Right cardiac atrium (tissue), 5 donors: ENCODE data around the gene NPAS1. TPM values are rescaled to one million over a fixed set of nuclear protein-coding genes. Genes with fewer than 3 reads are reported as not detected.
A peak's percentile ranks its signal among the peaks of the same experiment; 100 is the strongest.

ENCODE experiments used
- ATAC-seq, 2 donors: fragments of 200-7000 bp; cut with Tn5 transposase; one replicate each; pipeline versions ENCODE4 v1.8.0 to v1.9.1; 2020; ENCODE audit warnings: moderate library complexity in 2 of 2, mild to moderate bottlenecking in 1 of 2
- DNase-seq, 3 donors: peaks; one replicate each; pipeline ENCODE4 v3.0.0-alpha.2; 2020
- H3K27ac ChIP-seq: one replicate; pipeline ENCODE4 v1.5.1; 2013; ENCODE audit warnings: mild to moderate bottlenecking, low read length, control low read depth, moderate library complexity
- H3K27me3 ChIP-seq: one replicate; pipeline ENCODE4 v1.6.1; 2013; ENCODE audit not compliant: control insufficient read depth, insufficient read depth
- H3K4me1 ChIP-seq: one replicate; pipeline ENCODE4 v1.6.1; 2013; ENCODE audit warnings: low read length; ENCODE audit not compliant: control insufficient read depth, insufficient read depth
- H3K4me3 ChIP-seq: one replicate; pipeline ENCODE4 v1.5.1; 2013; ENCODE audit warnings: low read length, control low read depth
- H3K9me3 ChIP-seq: one replicate; pipeline ENCODE4 v1.6.1; 2013; ENCODE audit warnings: low read length; ENCODE audit not compliant: control insufficient read depth
- WGBS: extraction: QIAGEN DNeasy Blood & Tissue Kit; methylation state at CpG from one replicate; pipeline ENCODE4 v1.1.7; 2013; 5-methylcytosine and 5-hydroxymethylcytosine counted together
- intact Hi-C, 4 donors: fragments of 100-400 bp; cut with DNase I; formaldehyde crosslinking; loops; one replicate each; pipeline versions ENCODE4 v1.11.0 to v1.14.0; 2022 to 2023
- polyA plus RNA-seq: library from polyadenylated mRNA; stranded (reverse); fragments of 200-250 nt; gene quantifications from one replicate; pipeline ENCODE4 v1.2.3, GENCODE V29; 2013
- total RNA-seq, 4 donors: library from RNA; stranded (reverse); fragmentation: NEBNext Ultra II Directional; extraction: Animal tissue kit (Norgen Biotek cat#: 25700); gene quantifications; one replicate each; pipeline ENCODE4 v1.2.1, GENCODE V29; 2021
- donor health status: healthy with polysubstance abuse.
- donor health status: DM: no; HTN: yes; CAD: no.
- donor health status: DM: no; HTN: no; CAD: no.
- donor health status: DM: no; HTN: yes; CAD: no; lungs with severe emphysema.
- donor health status: DM: yes; HTN: yes; CAD: no.

NPAS1 gene
- total and polyA plus RNA-seq, 5 donors, result 0.24 to 0.91 (median 0.45) TPM

GRCh38 chr19:46979126-46980105, 40.2 kb upstream of the NPAS1 start:
- no peak for ATAC-seq
- DNase-seq, result no peak
- intact Hi-C loops, result loop anchor here in 2 of 4 donors (10.0 kb wide), 2 partner anchors 55 to 225 kb away; no protein-coding TSS in a partner anchor
- peaks cover 50% of the 10 kb centered on the region for H3K4me1 ChIP-seq
- H3K27me3 ChIP-seq, result no peaks in the 10 kb centered on the region
- peak overlapping the region; percentile 65 for H3K27ac ChIP-seq
- WGBS, result 79% methylated on average over 29 of the region's 29 CpGs
- no peaks in the 10 kb centered on the region for H3K9me3 ChIP-seq
- no peak overlapping the region for H3K4me3 ChIP-seq

GRCh38 chr19:46980761-46981160, 38.9 kb upstream of the NPAS1 start:
- 89% methylated on average over 3 of the region's 3 CpGs for WGBS
- DNase-seq, result no peak
- Histone ChIP-seq H3K4me1 (peaks cover 45% of the 10 kb centered on the region), H3K4me3 (no peak overlapping the region), H3K27me3 (no peaks in the 10 kb centered on the region), H3K9me3 (no peaks in the 10 kb centered on the region), H3K27ac (no peak overlapping the region)
- intact Hi-C loops, result loop anchor here in 2 of 4 donors (10.0 kb wide), 2 partner anchors 56 to 226 kb away; no protein-coding TSS in a partner anchor
- no peak for ATAC-seq

- 55% methylated on average over 8 of the region's 8 CpGs for WGBS
- DNase-seq (no peak), ATAC-seq (no peak)
- no peak overlapping the region for H3K4me3 ChIP-seq
- H3K27me3 ChIP-seq, result no peaks in the 10 kb centered on the region
- intact Hi-C loops, result loop anchor here in 2 of 4 donors (10.0 kb wide), 2 partner anchors 57 to 227 kb away; no protein-coding TSS in a partner anchor
- no peaks in the 10 kb centered on the region for H3K9me3 ChIP-seq
- peak overlapping the region; percentile 54 for H3K27ac ChIP-seq
- peaks cover 48% of the 10 kb centered on the region for H3K4me1 ChIP-seq
Observed at GRCh38 chr19:46981286-46981945, 38.2 kb upstream of the NPAS1 start.

GRCh38 chr19:46983097-46983496, 36.5 kb upstream of the NPAS1 start:
- peaks cover 31% of the 10 kb centered on the region for H3K4me1 ChIP-seq
- ATAC-seq, result no peak
- H3K4me3 ChIP-seq, result no peak overlapping the region
- no peaks in the 10 kb centered on the region for H3K27me3 ChIP-seq
- DNase-seq, result no peak
- no peaks in the 10 kb centered on the region for H3K9me3 ChIP-seq
- no peak overlapping the region for H3K27ac ChIP-seq
- WGBS, result 91% methylated on average over 6 of the region's 6 CpGs
- intact Hi-C loops, result loop anchor here in 2 of 4 donors (10.0 kb wide), 2 partner anchors 58 to 228 kb away; no protein-coding TSS in a partner anchor

- Histone ChIP-seq H3K4me3 (no peak overlapping the region), H3K4me1 (peaks cover 19% of the 10 kb centered on the region), H3K9me3 (no peaks in the 10 kb centered on the region), H3K27me3 (no peaks in the 10 kb centered on the region), H3K27ac (peak overlapping the region; percentile 60)
- intact Hi-C loops, result loop anchor here in 2 of 4 donors (5.0 to 10.0 kb wide), 3 partner anchors 60 to 230 kb away; partner anchors contain the start of gene ARHGAP35 (in 1 of the 2)
- DNase-seq (peak in 1 of 3 donors; percentile 51), ATAC-seq (peak; percentile 25 to 61)
- 60% methylated on average over 20 of the region's 20 CpGs for WGBS
Observed at GRCh38 chr19:46984077-46985010, 35.3 kb upstream of the NPAS1 start.

- intact Hi-C loops, result loop anchor here in 2 of 4 donors (5.0 to 10.0 kb wide), 3 partner anchors 61 to 231 kb away; partner anchors contain the start of gene ARHGAP35 (in 1 of the 2)
- Histone ChIP-seq H3K27me3 (no peaks in the 10 kb centered on the region), H3K4me3 (no peak overlapping the region), H3K9me3 (no peaks in the 10 kb centered on the region), H3K27ac (peak overlapping the region; percentile 14), H3K4me1 (peaks cover 23% of the 10 kb centered on the region)
- ATAC-seq (no peak), DNase-seq (peak in 1 of 3 donors; percentile 7)
- 66% methylated on average over 14 of the region's 14 CpGs for WGBS
Observed at GRCh38 chr19:46985542-46986415, 33.9 kb upstream of the NPAS1 start.

- H3K9me3 ChIP-seq, result no peaks in the 10 kb centered on the region
- 82% methylated on average over 14 of the region's 14 CpGs for WGBS
- intact Hi-C loops, result loop anchor here in 2 of 4 donors (5.0 to 10.0 kb wide), 3 partner anchors 64 to 234 kb away; partner anchors contain the start of gene ARHGAP35 (in 1 of the 2)
- no peak overlapping the region for H3K4me3 ChIP-seq
- no peak for ATAC-seq
- peak in 2 of 3 donors; percentile 44 to 53 for DNase-seq
- no peak overlapping the region for H3K27ac ChIP-seq
- peaks cover 17% of the 10 kb centered on the region for H3K4me1 ChIP-seq
- no peaks in the 10 kb centered on the region for H3K27me3 ChIP-seq
Observed at GRCh38 chr19:46988614-46989230, 30.9 kb upstream of the NPAS1 start.

GRCh38 chr19:46990991-46991676, 28.5 kb upstream of the NPAS1 start:
- DNase-seq (peak; percentile 85 to 93 (median 90)), ATAC-seq (peak; percentile 80 to 83)
- H3K27ac ChIP-seq, result peak overlapping the region; percentile 85
- no peaks in the 10 kb centered on the region for H3K27me3 ChIP-seq
- peaks cover 10% of the 10 kb centered on the region for H3K4me1 ChIP-seq
- intact Hi-C loops, result loop anchor here in 3 of 4 donors (2.0 to 10.0 kb wide), 4 partner anchors 129 to 236 kb away; partner anchors contain the start of gene ARHGAP35 (in 1 of the 3)
- no peak overlapping the region for H3K4me3 ChIP-seq
- WGBS, result 7% methylated on average over 19 of the region's 19 CpGs
- no peaks in the 10 kb centered on the region for H3K9me3 ChIP-seq
